Activated T-helper 2 cell treated with anti-CD3 and anti-CD28 coated beads, Interferon-gamma antibody, Interleukin-2, Interleukin-4, amounts not matched to agents 10 μg/mL and 5 μg/mL and 100 μg/mL, durations not matched to agents 14 hours and 24 hours and 36 hours (primary cell): Measurements from ENCODE around the gene ATG13. TPM values are rescaled to one million over a fixed set of nuclear protein-coding genes. Genes with fewer than 3 reads are reported as not detected.

Source experiments
- DNase-seq: peaks from one replicate; pipeline ENCODE4 v3.0.0; 2021; ENCODE audit warnings: low spot score
- H3K27ac Mint-ChIP-seq: one replicate; pipeline ENCODE4 v1.8.0; 2021; ENCODE audit warnings: mixed read lengths
- H3K27me3 Mint-ChIP-seq: one replicate; pipeline ENCODE4 v1.8.0; 2021; ENCODE audit warnings: low read depth, mixed read lengths
- H3K36me3 Mint-ChIP-seq: one replicate; pipeline ENCODE4 v1.8.0; 2021; ENCODE audit warnings: low read depth, mixed read lengths
- H3K4me1 Mint-ChIP-seq: one replicate; pipeline ENCODE4 v1.8.0; 2021; ENCODE audit warnings: low read depth, mixed read lengths
- H3K4me3 Mint-ChIP-seq: one replicate; pipeline ENCODE4 v1.8.0; 2021; ENCODE audit warnings: low read depth, mild to moderate bottlenecking, moderate library complexity, mixed read lengths
- H3K9me3 Mint-ChIP-seq: one replicate; pipeline ENCODE4 v1.8.0; 2021; ENCODE audit warnings: mixed read lengths
- intact Hi-C: fragments of 100-400 bp; cut with micrococcal nuclease; formaldehyde crosslinking; loops from one replicate; pipeline ENCODE4 v1.15.1; 2023
- total RNA-seq: library from RNA; stranded (reverse); gene quantifications from 2 replicates; pipeline ENCODE4 v1.2.3, GENCODE V29; 2022

ATG13 gene
- total RNA-seq, 1 donor from 2014 or later = 58.1 TPM

GRCh38 chr11:46615756-46616155, 1.6 kb upstream of the ATG13 start:
- Mint-ChIP-seq H3K36me3 (peaks cover 5% of the 10 kb centered on the region), H3K27me3 (no peaks in the 10 kb centered on the region), H3K27ac (peak overlapping the region; percentile 100), H3K9me3 (no peaks in the 10 kb centered on the region), H3K4me3 (peak overlapping the region; percentile 99), H3K4me1 (peaks cover 28% of the 10 kb centered on the region)
- DNase-seq = no peak
- intact Hi-C loops = loop anchor here (5.0 kb wide), 2 partner anchors 228 to 232 kb away; partner anchors contain the start of gene CKAP5

- peaks cover 30% of the 10 kb centered on the region for H3K4me1 Mint-ChIP-seq
- H3K27ac Mint-ChIP-seq = peak overlapping the region; percentile 100
- intact Hi-C loops = loop anchor here (1.0 to 5.0 kb wide), 5 partner anchors 22 to 268 kb away; partner anchors contain the start of genes AMBRA1, ARHGAP1 and CKAP5
- peak overlapping the region; percentile 99 for H3K4me3 Mint-ChIP-seq
- H3K36me3 Mint-ChIP-seq = peaks cover 12% of the 10 kb centered on the region
- no peak for DNase-seq
- H3K9me3 Mint-ChIP-seq = no peaks in the 10 kb centered on the region
- no peaks in the 10 kb centered on the region for H3K27me3 Mint-ChIP-seq
Measured at GRCh38 chr11:46616551-46617133, 711 bp upstream of the ATG13 start.

- intact Hi-C loops = loop anchor here (1.0 to 5.0 kb wide), 5 partner anchors 24 to 270 kb away; partner anchors contain the start of genes AMBRA1, ARHGAP1 and CKAP5
- peaks cover 28% of the 10 kb centered on the region for H3K4me1 Mint-ChIP-seq
Measured at GRCh38 chr11:46617972-46618314, 590 bp downstream of the ATG13 start.

GRCh38 chr11:46618837-46619236, 1.5 kb downstream of the ATG13 start:
- peaks cover 21% of the 10 kb centered on the region for H3K36me3 Mint-ChIP-seq
- no peak overlapping the region for H3K27ac Mint-ChIP-seq
- no peaks in the 10 kb centered on the region for H3K9me3 Mint-ChIP-seq
- no peak for DNase-seq
- no peaks in the 10 kb centered on the region for H3K27me3 Mint-ChIP-seq
- intact Hi-C loops = loop anchor here (5.0 kb wide), 2 partner anchors 228 to 232 kb away; partner anchors contain the start of gene CKAP5
- H3K4me3 Mint-ChIP-seq = no peak overlapping the region
- peaks cover 28% of the 10 kb centered on the region for H3K4me1 Mint-ChIP-seq

More at GRCh38 chr11:46617972-46618314, 590 bp downstream of the ATG13 start:
- DNase-seq = no peak
- peak overlapping the region; percentile 99 for H3K4me3 Mint-ChIP-seq
- H3K27me3 Mint-ChIP-seq = no peaks in the 10 kb centered on the region
- H3K36me3 Mint-ChIP-seq = peaks cover 21% of the 10 kb centered on the region
- peak overlapping the region; percentile 100 for H3K27ac Mint-ChIP-seq
- H3K9me3 Mint-ChIP-seq = no peaks in the 10 kb centered on the region

- Mint-ChIP-seq H3K27ac (no peak overlapping the region), H3K4me1 (peaks cover 7% of the 10 kb centered on the region), H3K9me3 (no peaks in the 10 kb centered on the region), H3K36me3 (peaks cover 39% of the 10 kb centered on the region), H3K27me3 (no peaks in the 10 kb centered on the region), H3K4me3 (no peak overlapping the region)
- intact Hi-C loops = no loop called here
- DNase-seq = no peak
Measured at GRCh38 chr11:46625406-46625805, 8.1 kb downstream of the ATG13 start.

- no peak overlapping the region for H3K27ac Mint-ChIP-seq
- intact Hi-C loops = no loop called here
Measured at GRCh38 chr11:46628961-46629360, 11.6 kb downstream of the ATG13 start.

GRCh38 chr11:46630237-46630636, 12.9 kb downstream of the ATG13 start:
- no peak overlapping the region for H3K27ac Mint-ChIP-seq
- no peak for DNase-seq
- intact Hi-C loops = no loop called here

More at GRCh38 chr11:46628961-46629360, 11.6 kb downstream of the ATG13 start:
- H3K4me3 Mint-ChIP-seq = no peak overlapping the region
- no peaks in the 10 kb centered on the region for H3K4me1 Mint-ChIP-seq
- no peak for DNase-seq
- H3K9me3 Mint-ChIP-seq = no peaks in the 10 kb centered on the region
- H3K36me3 Mint-ChIP-seq = peaks cover 35% of the 10 kb centered on the region
- no peaks in the 10 kb centered on the region for H3K27me3 Mint-ChIP-seq

GRCh38 chr11:46631676-46632075, 14.3 kb downstream of the ATG13 start:
- intact Hi-C loops = no loop called here
- no peak overlapping the region for H3K27ac Mint-ChIP-seq
- DNase-seq = no peak
- H3K27me3 Mint-ChIP-seq = no peaks in the 10 kb centered on the region
- H3K4me1 Mint-ChIP-seq = no peaks in the 10 kb centered on the region
- H3K36me3 Mint-ChIP-seq = peaks cover 24% of the 10 kb centered on the region
- no peaks in the 10 kb centered on the region for H3K9me3 Mint-ChIP-seq
- H3K4me3 Mint-ChIP-seq = no peak overlapping the region

More at GRCh38 chr11:46630237-46630636, 12.9 kb downstream of the ATG13 start:
- H3K4me3 Mint-ChIP-seq = no peak overlapping the region
- no peaks in the 10 kb centered on the region for H3K4me1 Mint-ChIP-seq
- no peaks in the 10 kb centered on the region for H3K27me3 Mint-ChIP-seq
- H3K36me3 Mint-ChIP-seq = peaks cover 31% of the 10 kb centered on the region
- no peaks in the 10 kb centered on the region for H3K9me3 Mint-ChIP-seq

- H3K4me3 Mint-ChIP-seq = no peak overlapping the region
- no peak overlapping the region for H3K27ac Mint-ChIP-seq
- H3K4me1 Mint-ChIP-seq = no peaks in the 10 kb centered on the region
- no peaks in the 10 kb centered on the region for H3K9me3 Mint-ChIP-seq
- no peak for DNase-seq
- intact Hi-C loops = no loop called here
- no peaks in the 10 kb centered on the region for H3K27me3 Mint-ChIP-seq
- H3K36me3 Mint-ChIP-seq = peaks cover 26% of the 10 kb centered on the region
Measured at GRCh38 chr11:46632502-46632901, 15.1 kb downstream of the ATG13 start.

- Mint-ChIP-seq H3K27me3 (no peaks in the 10 kb centered on the region), H3K4me3 (no peak overlapping the region), H3K27ac (no peak overlapping the region), H3K9me3 (peaks cover 3% of the 10 kb centered on the region), H3K36me3 (peaks cover 31% of the 10 kb centered on the region), H3K4me1 (no peaks in the 10 kb centered on the region)
- no peak for DNase-seq
- intact Hi-C loops = no loop called here
Measured at GRCh38 chr11:46633291-46634217, 16.2 kb downstream of the ATG13 start.

GRCh38 chr11:46635557-46636139, 18.3 kb downstream of the ATG13 start:
- Mint-ChIP-seq H3K27ac (no peak overlapping the region), H3K4me1 (peaks cover 6% of the 10 kb centered on the region)
- intact Hi-C loops = no loop called here

GRCh38 chr11:46637546-46637945, 20.2 kb downstream of the ATG13 start:
- Mint-ChIP-seq H3K27ac (no peak overlapping the region), H3K4me1 (peaks cover 6% of the 10 kb centered on the region), H3K36me3 (peaks cover 32% of the 10 kb centered on the region)

More at GRCh38 chr11:46635557-46636139, 18.3 kb downstream of the ATG13 start:
- H3K9me3 Mint-ChIP-seq = peaks cover 11% of the 10 kb centered on the region
- peaks cover 39% of the 10 kb centered on the region for H3K36me3 Mint-ChIP-seq
- no peak for DNase-seq
- H3K27me3 Mint-ChIP-seq = no peaks in the 10 kb centered on the region
- no peak overlapping the region for H3K4me3 Mint-ChIP-seq

More at GRCh38 chr11:46637546-46637945, 20.2 kb downstream of the ATG13 start:
- H3K9me3 Mint-ChIP-seq = peaks cover 11% of the 10 kb centered on the region
- no peak for DNase-seq
- H3K4me3 Mint-ChIP-seq = no peak overlapping the region
- no peaks in the 10 kb centered on the region for H3K27me3 Mint-ChIP-seq
- intact Hi-C loops = no loop called here
